ENCODE data around the gene BORCS6.

DNA sequence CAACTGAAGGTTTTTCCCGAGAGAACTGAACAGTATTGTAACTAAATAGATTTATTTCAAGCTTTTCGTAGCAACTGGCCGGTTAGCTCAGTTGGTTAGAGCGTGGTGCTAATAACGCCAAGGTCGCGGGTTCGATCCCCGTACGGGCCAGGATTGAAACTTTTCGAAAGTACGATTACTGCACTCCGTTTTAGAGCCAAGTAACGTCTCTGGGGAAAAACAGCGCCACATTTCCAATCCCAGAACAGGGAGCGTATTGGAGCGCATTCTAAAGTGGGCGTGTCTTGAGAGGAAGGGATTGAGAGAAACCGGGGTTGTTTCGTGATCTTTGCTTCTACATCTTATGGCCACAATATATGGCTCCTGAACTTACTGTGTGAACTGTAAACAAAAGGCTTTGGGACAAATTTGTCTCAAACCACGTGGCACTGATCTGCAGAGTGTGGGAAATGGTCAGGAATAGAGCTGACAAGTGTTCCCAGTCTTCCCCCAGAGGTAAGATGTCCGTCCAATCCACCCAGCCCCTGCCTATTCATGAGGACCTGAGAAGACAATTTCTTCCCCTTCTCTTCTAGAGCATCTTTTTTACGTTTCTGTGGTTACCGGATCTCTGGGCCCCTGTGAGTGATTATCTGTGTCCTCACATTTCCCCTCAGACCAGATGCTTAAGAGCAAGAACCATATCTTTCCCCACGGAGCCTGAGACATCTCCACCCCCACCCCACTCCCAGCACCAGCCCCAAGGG is 2.3 kb downstream of the BORCS6 start:
- TF ChIP-seq CTCF (IDR thresholded peaks at IDR 0.05) (peak in 1 of 6 experiments; percentile 18), POLR2A (IDR thresholded peaks at IDR 0.05) (peak in 1 of 4 donors; percentile 8)

Data from esophagus squamous epithelium (tissue), 4 donors.